ENCODE data around the gene SEMA3D. TPM values are rescaled to one million over a fixed set of nuclear protein-coding genes. Genes with fewer than 3 reads are reported as not detected.

SEMA3D gene
- polyA plus RNA-seq, 6 donors from 2014 or later, result 0.29 to 1.9 (median 0.99) TPM; not detected in 1

DNA sequence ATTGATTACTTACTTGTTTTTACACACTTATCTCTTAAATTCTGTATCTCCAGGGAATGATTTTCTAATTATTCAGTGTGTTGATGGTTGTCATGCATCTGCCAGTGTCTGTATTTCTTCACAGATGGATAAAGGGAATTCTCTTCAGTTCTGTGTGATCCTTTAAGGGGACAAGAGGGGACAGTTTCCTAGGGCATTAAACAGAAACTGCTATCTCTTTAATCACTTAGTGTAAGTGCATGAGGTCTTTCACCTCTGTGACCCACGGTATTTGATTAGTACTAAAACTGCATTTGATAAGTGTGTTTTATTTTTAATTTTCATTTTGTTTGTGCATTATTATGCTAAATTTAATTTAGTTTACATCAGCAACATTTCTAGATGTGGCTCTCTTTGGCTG, 26.6 kb upstream of the SEMA3D start:
- H3K4me3 Mint-ChIP-seq, result no peak overlapping the region
- H3K27me3 Mint-ChIP-seq, result no peaks in the 10 kb centered on the region
- H3K27ac Mint-ChIP-seq, result no peak overlapping the region
- no peak for DNase-seq
- no peak for ATAC-seq (ENCODE audit: low read depth in 2 of 2)
- H3K36me3 Mint-ChIP-seq, result no peaks in the 10 kb centered on the region
- no peaks in the 10 kb centered on the region for H3K9me3 Mint-ChIP-seq
- H3K4me1 Mint-ChIP-seq, result no peaks in the 10 kb centered on the region

DNA sequence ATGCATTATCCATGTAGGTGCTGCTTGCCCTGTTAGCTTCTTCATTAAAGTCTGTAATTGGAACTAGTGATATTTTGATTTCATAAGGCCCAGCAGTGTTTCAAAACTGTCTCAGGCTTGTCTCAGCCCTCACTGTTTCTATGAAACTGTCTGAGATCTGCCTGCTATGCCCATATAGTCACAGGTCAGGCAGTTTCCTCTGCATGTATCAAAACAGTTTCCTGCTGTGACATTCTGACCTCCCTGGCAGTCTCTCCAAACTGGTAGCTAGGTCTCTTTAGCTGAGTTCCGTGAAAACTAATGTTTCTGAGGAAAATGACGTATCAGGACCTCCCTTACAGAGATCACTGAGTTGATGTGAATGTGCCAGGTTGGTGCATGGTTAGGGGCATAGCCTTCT, 18.9 kb upstream of the SEMA3D start:
- DNase-seq (no peak), ATAC-seq (ENCODE audit: low read depth in 2 of 2) (no peak)
- no peaks in the 10 kb centered on the region for H3K36me3 Mint-ChIP-seq
- no peaks in the 10 kb centered on the region for H3K4me1 Mint-ChIP-seq
- peaks cover 8 to 13% (median 11%) of the 10 kb centered on the region in 3 donors for H3K27me3 Mint-ChIP-seq
- no peak overlapping the region for H3K4me3 Mint-ChIP-seq
- peaks cover 0 to 7% (median 0%) of the 10 kb centered on the region in 7 donors for H3K9me3 Mint-ChIP-seq
- peak overlapping the region in 1 of 6 donors; percentile 16 for H3K27ac Mint-ChIP-seq

DNA sequence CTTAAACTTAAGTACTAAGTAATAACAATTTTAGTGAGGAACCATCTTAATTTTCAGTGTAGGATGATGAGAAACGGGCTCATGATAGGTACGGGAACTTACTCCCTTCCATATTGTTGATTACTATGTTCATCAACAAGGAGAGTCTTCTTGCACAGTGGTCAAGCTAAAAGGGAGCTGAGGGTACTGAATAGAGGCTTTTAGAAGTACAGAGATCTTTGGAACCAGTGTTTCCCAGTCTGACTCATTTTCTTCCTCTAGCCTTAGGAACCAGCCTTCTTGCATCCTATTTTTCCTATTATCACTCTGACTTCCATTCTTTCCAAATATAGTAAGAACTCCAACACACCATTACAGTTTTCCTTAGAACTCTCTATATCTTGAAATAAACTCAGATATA, 17.6 kb upstream of the SEMA3D start:
- Mint-ChIP-seq H3K4me1 (no peaks in the 10 kb centered on the region), H3K4me3 (no peak overlapping the region)

DNA sequence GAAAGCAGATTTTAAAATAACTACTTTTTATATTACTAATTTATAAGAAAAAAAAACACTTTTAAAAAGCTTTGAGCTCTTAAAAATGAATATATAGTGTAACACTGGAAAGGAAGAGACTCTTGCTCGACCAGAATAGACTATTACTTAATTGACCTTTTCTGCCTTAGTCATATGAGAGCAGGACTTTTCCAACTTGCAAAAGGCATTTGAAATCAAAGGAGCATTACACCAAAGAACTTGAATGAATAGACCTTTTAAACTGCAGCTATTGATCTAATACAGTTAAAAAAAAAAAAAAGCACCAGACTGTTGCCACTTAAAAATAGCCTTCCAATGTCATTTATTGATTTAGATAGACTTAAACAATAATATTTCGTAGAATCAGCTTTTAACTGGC, 17.2 kb upstream of the SEMA3D start:
- ATAC-seq (ENCODE audit: low read depth in 2 of 2), result no peak
- H3K4me3 Mint-ChIP-seq, result no peak overlapping the region
- no peaks in the 10 kb centered on the region for H3K36me3 Mint-ChIP-seq
- H3K4me1 Mint-ChIP-seq, result no peaks in the 10 kb centered on the region
- no peak overlapping the region for H3K27ac Mint-ChIP-seq
- peaks cover 0 to 7% (median 0%) of the 10 kb centered on the region in 7 donors for H3K9me3 Mint-ChIP-seq
- DNase-seq, result no peak
- H3K27me3 Mint-ChIP-seq, result peaks cover 11 to 24% (median 19%) of the 10 kb centered on the region in 3 donors

More for the DNA sequence above, 17.6 kb upstream of the SEMA3D start:
- Mint-ChIP-seq H3K27ac (no peak overlapping the region), H3K36me3 (no peaks in the 10 kb centered on the region), H3K9me3 (peaks cover 0 to 7% (median 0%) of the 10 kb centered on the region in 7 donors), H3K27me3 (peaks cover 11 to 23% (median 18%) of the 10 kb centered on the region in 3 donors)
- ATAC-seq (ENCODE audit: low read depth in 2 of 2) (no peak), DNase-seq (no peak)

DNA sequence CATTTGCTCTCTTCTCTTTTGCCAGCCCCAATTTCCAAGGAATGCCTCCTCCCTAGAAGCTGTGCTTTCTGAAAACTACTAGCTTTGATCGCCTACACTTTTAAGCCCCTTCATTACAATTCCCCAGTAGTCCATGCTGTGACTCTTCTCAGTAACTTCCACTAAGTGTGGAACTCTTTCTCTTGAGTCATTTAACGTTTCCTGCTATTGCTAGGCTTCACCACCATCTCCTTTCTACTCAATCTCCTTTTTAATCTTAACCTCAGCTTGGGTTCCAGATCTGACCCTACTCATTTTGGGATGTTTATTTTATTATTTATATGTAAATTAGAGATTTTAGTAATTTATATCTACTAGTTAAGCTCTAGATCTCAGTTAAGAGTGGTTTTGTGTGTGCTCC, 14.4 kb upstream of the SEMA3D start:
- no peak overlapping the region for H3K27ac Mint-ChIP-seq
- no peaks in the 10 kb centered on the region for H3K4me1 Mint-ChIP-seq
- H3K36me3 Mint-ChIP-seq, result no peaks in the 10 kb centered on the region
- no peak overlapping the region for H3K4me3 Mint-ChIP-seq
- peaks cover 0 to 7% (median 0%) of the 10 kb centered on the region in 7 donors for H3K9me3 Mint-ChIP-seq
- H3K27me3 Mint-ChIP-seq, result peaks cover 11 to 24% (median 22%) of the 10 kb centered on the region in 3 donors
- ATAC-seq (ENCODE audit: low read depth in 2 of 2), result no peak
- no peak for DNase-seq

DNA sequence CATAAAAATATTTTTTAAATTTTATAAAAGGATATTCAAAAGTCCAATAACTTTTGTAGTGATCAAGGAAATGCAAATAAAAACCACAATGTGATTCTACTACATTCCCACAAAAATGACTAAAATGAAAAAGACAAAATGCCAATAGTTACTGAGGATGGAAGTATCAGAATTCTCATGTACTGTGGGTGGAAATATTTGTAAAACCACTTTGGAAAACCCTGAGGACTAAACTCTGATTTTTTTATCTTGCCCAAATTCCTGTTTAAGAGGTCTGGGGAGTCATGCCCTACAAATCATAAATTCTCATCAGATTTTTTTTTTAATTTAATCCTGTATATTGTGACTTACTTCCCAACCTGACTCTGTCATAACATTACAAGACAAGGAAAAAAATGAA, 9.8 kb upstream of the SEMA3D start:
- Mint-ChIP-seq H3K4me1 (no peaks in the 10 kb centered on the region), H3K9me3 (peaks cover 0 to 7% (median 0%) of the 10 kb centered on the region in 7 donors), H3K27ac (no peak overlapping the region), H3K36me3 (no peaks in the 10 kb centered on the region), H3K27me3 (peaks cover 11 to 37% (median 23%) of the 10 kb centered on the region in 3 donors), H3K4me3 (no peak overlapping the region)
- DNase-seq (no peak), ATAC-seq (ENCODE audit: low read depth in 2 of 2) (no peak)

DNA sequence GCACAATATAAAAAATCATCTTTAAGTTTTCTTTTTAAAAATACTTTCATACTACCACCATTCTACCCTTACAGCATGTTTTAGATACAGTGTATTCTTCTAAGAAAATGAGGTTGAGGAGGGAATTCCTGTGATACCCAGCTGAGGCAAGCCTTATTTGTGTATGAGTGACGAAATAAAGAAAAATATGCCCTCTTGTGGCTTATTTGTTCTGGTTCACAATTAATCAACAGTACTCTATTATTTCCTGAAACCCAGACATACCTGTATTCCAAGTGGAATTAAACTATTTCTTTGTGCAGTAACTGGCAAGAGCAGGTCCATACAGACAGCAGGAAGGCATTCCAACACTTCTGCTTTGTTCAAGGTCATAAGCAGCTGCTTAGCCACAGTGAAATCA, 4.5 kb upstream of the SEMA3D start:
- DNase-seq (no peak), ATAC-seq (ENCODE audit: low read depth in 2 of 2) (no peak)
- Mint-ChIP-seq H3K27ac (no peak overlapping the region), H3K4me1 (peaks cover 3 to 11% (median 8%) of the 10 kb centered on the region in 3 donors), H3K27me3 (peaks cover 5 to 29% (median 6%) of the 10 kb centered on the region in 3 donors), H3K4me3 (no peak overlapping the region), H3K36me3 (no peaks in the 10 kb centered on the region), H3K9me3 (no peaks in the 10 kb centered on the region)

DNA sequence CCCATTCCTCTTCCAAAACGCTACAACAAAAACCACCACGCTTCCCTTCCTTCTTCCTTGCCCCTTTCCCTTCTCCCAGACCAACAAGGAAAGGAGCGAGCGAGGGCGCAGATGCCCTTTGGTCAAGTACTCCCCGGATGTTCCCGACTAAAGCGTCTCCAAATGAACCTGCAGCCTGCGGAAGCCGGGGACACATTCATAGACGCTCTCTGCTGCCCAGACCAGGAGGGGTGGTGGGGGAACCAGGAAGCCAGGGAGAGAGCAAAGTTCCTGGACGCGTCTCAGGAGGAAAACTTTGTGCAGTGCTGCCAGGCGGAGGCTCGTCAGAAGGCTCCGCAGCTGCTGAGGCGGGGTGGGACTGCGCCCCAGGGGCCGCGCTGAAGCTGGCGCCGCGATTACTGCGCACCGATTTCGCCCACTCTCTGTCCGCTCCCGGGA, 754 bp downstream of the SEMA3D start:
- ATAC-seq (ENCODE audit: low read depth in 2 of 2), result peak; percentile 61 to 63
- Mint-ChIP-seq H3K36me3 (no peaks in the 10 kb centered on the region), H3K27me3 (peaks cover 14 to 34% (median 29%) of the 10 kb centered on the region in 3 donors), H3K4me1 (peaks cover 16 to 29% (median 26%) of the 10 kb centered on the region in 3 donors), H3K4me3 (peak overlapping the region; percentile 84 to 94 (median 92)), H3K27ac (peak overlapping the region in 1 of 6 donors; percentile 77), H3K9me3 (peaks cover 0 to 2% (median 0%) of the 10 kb centered on the region in 7 donors)
- no peak for DNase-seq

DNA sequence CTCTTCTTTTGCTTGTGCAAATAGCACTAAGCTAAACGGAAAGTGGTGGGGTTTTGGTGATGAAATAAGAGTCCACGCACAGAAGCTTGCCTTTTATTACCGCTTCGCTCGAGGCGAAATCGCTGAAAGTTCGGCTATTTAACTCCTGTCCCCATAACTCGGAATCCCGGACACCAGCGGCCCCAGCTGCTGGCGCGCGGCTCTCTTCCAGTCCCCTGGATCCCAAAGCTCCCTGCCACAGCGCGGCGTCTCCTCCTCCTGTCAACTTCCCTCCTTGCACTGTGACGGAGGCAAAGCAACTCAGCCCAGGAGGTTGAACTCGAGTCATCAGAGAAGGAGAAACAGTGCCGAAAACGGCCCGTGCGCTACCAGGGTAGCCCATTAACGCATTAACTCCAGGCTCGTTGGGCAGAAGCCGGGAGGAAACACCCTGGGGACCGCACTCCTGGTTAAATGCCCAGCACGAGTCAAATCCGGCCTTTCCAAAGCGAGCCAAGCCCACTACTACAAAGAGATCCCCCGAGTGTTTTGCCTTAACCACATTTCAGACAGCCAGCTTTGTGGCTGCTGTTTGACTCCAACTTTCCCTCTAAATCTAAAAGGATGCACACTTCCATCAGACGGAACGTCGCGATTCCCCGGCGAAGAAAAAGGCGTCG, 1.3 kb downstream of the SEMA3D start:
- peak; percentile 24 to 29 for ATAC-seq (ENCODE audit: low read depth in 2 of 2)
- Mint-ChIP-seq H3K4me3 (peak overlapping the region; percentile 84 to 94 (median 92)), H3K4me1 (peaks cover 16 to 29% (median 26%) of the 10 kb centered on the region in 3 donors), H3K27me3 (peaks cover 14 to 34% (median 29%) of the 10 kb centered on the region in 3 donors), H3K27ac (peak overlapping the region in 3 of 6 donors; percentile 21 to 44 (median 26)), H3K9me3 (peaks cover 0 to 5% (median 1%) of the 10 kb centered on the region in 7 donors), H3K36me3 (peaks cover 0 to 4% of the 10 kb centered on the region in 2 donors)
- DNase-seq, result peak; percentile 12

DNA sequence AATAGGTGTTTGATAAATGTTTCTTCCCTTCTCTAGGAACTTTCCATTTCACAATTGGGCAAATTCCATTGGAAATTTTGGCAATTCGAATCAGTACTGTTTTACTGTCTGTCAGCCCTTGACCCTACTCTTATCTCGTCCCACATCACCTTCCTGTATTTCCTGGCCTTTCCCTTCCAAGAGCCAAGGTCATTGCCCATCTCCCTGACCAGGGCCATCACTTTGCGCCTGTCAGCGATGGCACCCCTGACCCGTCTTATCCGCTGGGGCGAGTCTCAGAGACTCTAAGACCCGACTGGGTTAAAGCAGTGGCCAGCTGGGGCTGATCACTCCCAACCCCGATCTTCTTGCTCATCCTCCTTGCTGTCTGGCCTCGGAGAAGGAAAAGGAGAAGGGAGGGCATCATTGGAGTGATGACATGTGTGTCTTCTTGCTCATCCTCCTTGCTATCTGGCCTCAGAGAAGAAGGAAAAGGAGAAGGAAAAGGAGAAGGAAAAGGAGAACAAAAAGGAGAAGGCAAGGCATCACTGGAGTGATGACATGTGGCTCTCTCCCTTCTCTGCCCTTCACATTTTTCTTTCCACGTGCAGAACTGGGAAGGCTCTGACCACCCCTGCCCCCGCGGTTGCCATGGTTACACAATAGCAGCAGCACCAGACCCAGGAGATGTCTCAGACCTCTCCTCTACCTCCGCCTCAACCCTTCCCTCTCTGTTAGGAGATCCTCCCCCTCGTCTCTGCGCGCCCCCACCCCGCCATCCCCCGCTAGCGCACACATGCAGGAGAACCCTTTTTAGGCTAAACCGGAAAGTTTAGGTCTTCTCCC, 2.0 kb downstream of the SEMA3D start:
- Mint-ChIP-seq H3K4me1 (peaks cover 16 to 29% (median 26%) of the 10 kb centered on the region in 3 donors), H3K27ac (peak overlapping the region in 1 of 6 donors; percentile 64), H3K27me3 (peaks cover 14 to 34% (median 29%) of the 10 kb centered on the region in 3 donors), H3K36me3 (peaks cover 0 to 11% of the 10 kb centered on the region in 2 donors), H3K4me3 (peak overlapping the region; percentile 84 to 94 (median 92)), H3K9me3 (peaks cover 0 to 11% (median 6%) of the 10 kb centered on the region in 7 donors)
- DNase-seq (no peak), ATAC-seq (ENCODE audit: low read depth in 2 of 2) (no peak)

DNA sequence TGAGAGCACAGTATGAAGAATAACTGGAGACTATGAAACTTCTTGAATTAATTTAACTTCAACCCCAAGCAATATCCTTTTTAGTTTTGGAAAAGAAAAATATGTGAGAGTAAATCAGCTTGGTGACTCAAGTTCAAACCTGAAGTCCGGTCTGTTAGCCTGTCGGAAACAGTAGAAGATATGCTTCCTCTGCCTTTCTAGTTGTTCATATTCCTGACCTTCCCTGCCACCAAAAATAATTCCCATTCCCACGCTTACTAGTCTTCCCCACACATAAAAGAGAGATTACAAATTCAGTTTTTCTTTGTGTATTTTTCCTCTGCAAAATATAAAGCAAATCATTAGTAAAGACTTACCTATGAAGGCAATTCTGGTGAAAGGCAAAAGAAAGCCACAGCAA, 3.6 kb downstream of the SEMA3D start:
- Mint-ChIP-seq H3K27ac (no peak overlapping the region), H3K27me3 (peaks cover 16 to 34% (median 29%) of the 10 kb centered on the region in 3 donors), H3K36me3 (peaks cover 2 to 16% of the 10 kb centered on the region in 2 donors), H3K4me1 (peaks cover 16 to 29% (median 26%) of the 10 kb centered on the region in 3 donors), H3K4me3 (peak overlapping the region in 2 of 8 donors; percentile 2 to 84), H3K9me3 (peaks cover 4 to 24% (median 19%) of the 10 kb centered on the region in 7 donors)
- ATAC-seq (ENCODE audit: low read depth in 2 of 2), result no peak
- DNase-seq, result no peak

DNA sequence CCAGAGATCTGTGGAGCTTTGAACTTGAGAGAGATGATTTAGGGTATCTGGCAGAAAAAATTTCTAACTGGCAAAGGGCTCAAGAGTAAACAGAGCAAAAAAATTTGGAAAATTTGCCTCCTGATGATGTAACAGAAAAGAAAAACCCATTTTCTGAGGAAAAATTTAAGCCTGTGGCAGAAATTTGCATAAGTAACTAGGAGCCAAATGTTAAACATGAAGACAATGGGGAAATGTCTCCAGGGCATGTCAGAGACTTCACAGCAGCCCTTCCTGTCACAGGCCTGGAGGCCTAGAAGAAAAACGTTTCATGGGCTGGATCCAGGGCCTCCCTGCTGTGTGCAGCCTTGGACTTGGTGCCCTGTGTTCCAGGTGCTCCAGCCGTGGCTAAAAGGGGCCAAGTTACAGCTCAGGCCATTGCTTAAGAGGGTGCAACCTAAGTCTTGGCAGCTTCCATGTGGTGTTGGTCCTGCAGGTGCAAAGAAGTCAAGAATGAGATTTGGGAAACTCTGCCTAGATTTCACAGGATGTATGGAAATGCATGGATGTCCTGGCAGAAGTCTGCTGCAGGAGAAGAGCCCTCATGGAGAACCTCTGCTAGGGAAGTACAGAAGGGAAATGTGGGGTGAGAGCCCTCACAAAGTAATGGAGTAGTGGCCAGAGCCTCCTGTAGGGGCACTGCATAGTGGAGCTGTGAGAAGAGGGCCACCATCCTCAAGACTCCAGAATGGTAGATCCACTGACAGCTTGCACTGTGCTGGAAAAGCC, 8.1 kb downstream of the SEMA3D start:
- Mint-ChIP-seq H3K27me3 (peaks cover 0 to 17% (median 12%) of the 10 kb centered on the region in 3 donors), H3K4me3 (peak overlapping the region in 1 of 8 donors; percentile 20), H3K9me3 (peaks cover 8 to 36% (median 24%) of the 10 kb centered on the region in 7 donors), H3K4me1 (no peaks in the 10 kb centered on the region), H3K27ac (peak overlapping the region in 1 of 6 donors; percentile 10), H3K36me3 (peaks cover 6 to 20% of the 10 kb centered on the region in 2 donors)
- DNase-seq (no peak), ATAC-seq (ENCODE audit: low read depth in 2 of 2) (no peak)

DNA sequence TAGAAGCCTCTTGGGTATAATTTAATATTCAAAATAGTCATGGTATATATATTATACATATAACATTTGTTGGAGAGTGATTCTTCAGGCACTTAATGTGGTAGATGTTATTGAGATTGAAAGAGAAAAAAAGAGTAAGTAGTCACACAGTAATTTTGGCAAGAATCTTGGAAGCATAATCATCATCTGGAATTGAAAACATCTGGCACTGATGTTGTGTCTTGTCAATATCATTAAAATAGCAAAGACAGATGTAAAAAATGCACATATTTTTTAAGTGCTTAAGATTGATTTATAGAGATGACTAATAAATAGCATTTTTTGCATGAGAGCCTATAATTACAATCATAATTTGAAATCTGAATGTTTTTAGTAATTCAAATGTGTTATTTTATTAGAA, 9.5 kb downstream of the SEMA3D start:
- DNase-seq (no peak), ATAC-seq (ENCODE audit: low read depth in 2 of 2) (no peak)
- H3K27ac Mint-ChIP-seq, result no peak overlapping the region
- peaks cover 6 to 20% of the 10 kb centered on the region in 2 donors for H3K36me3 Mint-ChIP-seq
- H3K4me1 Mint-ChIP-seq, result no peaks in the 10 kb centered on the region
- H3K27me3 Mint-ChIP-seq, result peaks cover 0 to 9% (median 6%) of the 10 kb centered on the region in 3 donors
- peaks cover 8 to 36% (median 24%) of the 10 kb centered on the region in 7 donors for H3K9me3 Mint-ChIP-seq
- no peak overlapping the region for H3K4me3 Mint-ChIP-seq

All from naive B cell (primary cell).